ENCODE results near the gene CNGA4. TPM values are rescaled to one million over a fixed set of nuclear protein-coding genes. Genes with fewer than 3 reads are reported as not detected.
"Not testable (repeated sequence)": the region's sequence is repeated elsewhere in the genome, so short reads cannot be mapped to it uniquely, and the experiment has no call there.

The CNGA4 gene
- total RNA-seq, 1 donor from 2014 or later = not detected

GRCh38 chr11:6271598-6271997 lies 32.7 kb downstream of the CNGA4 start:
- DNase-seq (ENCODE audit: low spot score in 2 of 2) = no peak
- intact Hi-C loops (cut with DNase I) = no loop called here
- TF ChIP-seq CTCF (IDR thresholded peaks at IDR 0.05) = no peak
- H3K4me3 ChIP-seq = no peak overlapping the region
- H3K27ac ChIP-seq = no peak overlapping the region
- H3K9me3 ChIP-seq = peaks cover 0 to under 1% of the 10 kb centered on the region in 2 donors
- H3K27me3 ChIP-seq = no peaks in the 10 kb centered on the region
- no peaks in the 10 kb centered on the region for H3K4me1 ChIP-seq
- no peaks in the 10 kb centered on the region for H3K36me3 ChIP-seq

GRCh38 chr11:6273188-6273587 lies 34.3 kb downstream of the CNGA4 start:
- no peak overlapping the region for H3K4me3 ChIP-seq
- no peaks in the 10 kb centered on the region for H3K4me1 ChIP-seq
- no peaks in the 10 kb centered on the region for H3K36me3 ChIP-seq
- no peak for TF ChIP-seq CTCF (IDR thresholded peaks at IDR 0.05)
- no peak for DNase-seq (ENCODE audit: low spot score in 2 of 2)
- no peaks in the 10 kb centered on the region for H3K27me3 ChIP-seq
- H3K27ac ChIP-seq = no peak overlapping the region
- H3K9me3 ChIP-seq = peaks cover 0 to 4% of the 10 kb centered on the region in 2 donors
- intact Hi-C loops (cut with DNase I) = no loop called here

- H3K9me3 ChIP-seq; H3K36me3 ChIP-seq; DNase-seq (ENCODE audit: low spot score in 2 of 2); H3K4me3 ChIP-seq; H3K27me3 ChIP-seq; intact Hi-C loops (cut with DNase I); H3K4me1 ChIP-seq; H3K27ac ChIP-seq: not testable (repeated sequence)
Measured at GRCh38 chr11:6280809-6281208, 41.9 kb downstream of the CNGA4 start.

GRCh38 chr11:6283453-6284023 lies 44.6 kb downstream of the CNGA4 start:
- Histone ChIP-seq H3K4me3 (no peak overlapping the region), H3K36me3 (no peaks in the 10 kb centered on the region), H3K27ac (no peak overlapping the region), H3K27me3 (no peaks in the 10 kb centered on the region), H3K9me3 (no peaks in the 10 kb centered on the region), H3K4me1 (no peaks in the 10 kb centered on the region)
- TF ChIP-seq CTCF (IDR thresholded peaks at IDR 0.05) = no peak
- no peak for DNase-seq (ENCODE audit: low spot score in 2 of 2)
- intact Hi-C loops (cut with DNase I) = no loop called here

- no peaks in the 10 kb centered on the region for H3K27me3 ChIP-seq
- no peak for DNase-seq (ENCODE audit: low spot score in 2 of 2)
Measured at GRCh38 chr11:6284250-6284649, 45.4 kb downstream of the CNGA4 start.

GRCh38 chr11:6285019-6285418 lies 46.1 kb downstream of the CNGA4 start:
- no peaks in the 10 kb centered on the region for H3K9me3 ChIP-seq
- no peaks in the 10 kb centered on the region for H3K4me1 ChIP-seq
- no peak for DNase-seq (ENCODE audit: low spot score in 2 of 2)
- H3K27ac ChIP-seq = no peak overlapping the region
- H3K4me3 ChIP-seq = no peak overlapping the region
- no peaks in the 10 kb centered on the region for H3K36me3 ChIP-seq
- no peak for TF ChIP-seq CTCF (IDR thresholded peaks at IDR 0.05)
- intact Hi-C loops (cut with DNase I) = no loop called here
- no peaks in the 10 kb centered on the region for H3K27me3 ChIP-seq

More at GRCh38 chr11:6284250-6284649, 45.4 kb downstream of the CNGA4 start:
- H3K4me3 ChIP-seq = no peak overlapping the region
- H3K9me3 ChIP-seq = no peaks in the 10 kb centered on the region
- TF ChIP-seq CTCF (IDR thresholded peaks at IDR 0.05) = no peak
- no peaks in the 10 kb centered on the region for H3K36me3 ChIP-seq
- no peak overlapping the region for H3K27ac ChIP-seq
- intact Hi-C loops (cut with DNase I) = no loop called here
- H3K4me1 ChIP-seq = no peaks in the 10 kb centered on the region

Other genes with a start within 250 kb of the CNGA4 start
- gene OR56A4, start 232.1 kb upstream of the CNGA4 start, total RNA-seq = not detected
- not detected for gene OR56A1, start 208.3 kb upstream of the CNGA4 start, total RNA-seq
- not detected for gene OR56B4, start 131.4 kb upstream of the CNGA4 start, total RNA-seq
- not detected for gene OR52B2, start 68.8 kb upstream of the CNGA4 start, total RNA-seq
- gene OR52W1, start 39.9 kb upstream of the CNGA4 start, total RNA-seq = not detected
- not detected for gene C11orf42, start 33.5 kb upstream of the CNGA4 start, total RNA-seq
- 31.9 TPM for gene FHIP1B, start 4.5 kb upstream of the CNGA4 start, total RNA-seq
- not detected for gene CCKBR, start 20.7 kb downstream of the CNGA4 start, total RNA-seq
- 596 TPM for gene CAVIN3, start 81.4 kb downstream of the CNGA4 start, total RNA-seq
- 48.6 TPM for gene SMPD1, start 151.4 kb downstream of the CNGA4 start, total RNA-seq
- gene APBB1, start 180.0 kb downstream of the CNGA4 start, total RNA-seq = 29.2 TPM
- gene HPX, start 201.9 kb downstream of the CNGA4 start, total RNA-seq = 16.8 TPM
- gene TRIM3, start 234.9 kb downstream of the CNGA4 start, total RNA-seq = 33.8 TPM
- 87.8 TPM for gene ARFIP2, start 242.2 kb downstream of the CNGA4 start, total RNA-seq
- 19.2 TPM for gene TIMM10B, start 242.4 kb downstream of the CNGA4 start, total RNA-seq

All from ascending aorta (tissue), 2 donors.